ENCODE measurements around the gene C20orf96. TPM values are rescaled to one million over a fixed set of nuclear protein-coding genes. Genes with fewer than 3 reads are reported as not detected.
"Not testable (repeated sequence)": the region's sequence is repeated elsewhere in the genome, so short reads cannot be mapped to it uniquely, and the experiment has no call there.

Gene C20orf96
- total and polyA plus RNA-seq, 4 donors, result 0.70 to 2.6 (median 1.7) TPM

DNA sequence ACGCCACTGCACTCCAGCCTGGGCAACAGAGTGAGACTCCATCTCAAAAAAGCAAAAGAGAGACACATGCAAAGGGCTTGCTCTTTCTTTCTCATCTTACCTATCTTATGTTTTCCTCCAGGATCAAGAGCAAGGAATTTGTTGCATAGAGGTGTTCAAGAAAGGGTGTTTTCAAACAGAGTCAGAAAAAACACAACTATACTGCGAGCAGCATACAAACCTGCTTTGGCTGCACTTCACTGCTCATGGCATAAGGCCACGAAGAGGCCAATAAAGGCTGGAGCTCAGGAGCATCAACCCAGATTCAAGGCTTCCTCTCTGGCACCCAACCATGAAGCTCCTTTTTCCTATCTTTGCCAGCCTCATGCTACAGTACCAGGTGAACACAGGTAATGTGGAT, 63.6 kb downstream of the C20orf96 start, which contains the start of gene DEFB129:
Gene DEFB129, plus strand, starts transcription at position 301 of the 400 bp plus-strand sequence. Its CDS starts 31 bp downstream, at position 332.
- Histone ChIP-seq H3K9me3 (ENCODE audit: control insufficient read depth in 4 of 4, low read length in 3 of 4) (no peaks in the 10 kb centered on the region), H3K4me3 (ENCODE audit: low read depth in 1 of 3, low read length in 3 of 3) (no peak within 1 kb of the TSS), H3K36me3 (ENCODE audit: control insufficient read depth in 4 of 4, insufficient read depth in 3 of 4, low read depth in 1 of 4, low read length in 3 of 4) (no peaks in the 10 kb centered on the region), H3K4me1 (ENCODE audit: control insufficient read depth in 4 of 4, insufficient read depth in 4 of 4, low read length in 3 of 4) (no peaks in the 10 kb centered on the region), H3K9ac (ENCODE audit: low read depth in 1 of 2, low read length in 2 of 2) (no peak within 1 kb of the TSS), H3K27me3 (ENCODE audit: control insufficient read depth in 4 of 4, insufficient read depth in 4 of 4, low read length in 3 of 4) (peaks cover 0 to 3% (median 0%) of the 10 kb centered on the region in 4 donors), H3K27ac (ENCODE audit: low read depth in 1 of 2, low read length in 2 of 2) (no peak within 1 kb of the TSS)
- no peak for DNase-seq (ENCODE audit: low spot score)
- WGBS, result 85% methylated on average over 3 of the region's 3 CpGs
- TF ChIP-seq, protein P1, sequence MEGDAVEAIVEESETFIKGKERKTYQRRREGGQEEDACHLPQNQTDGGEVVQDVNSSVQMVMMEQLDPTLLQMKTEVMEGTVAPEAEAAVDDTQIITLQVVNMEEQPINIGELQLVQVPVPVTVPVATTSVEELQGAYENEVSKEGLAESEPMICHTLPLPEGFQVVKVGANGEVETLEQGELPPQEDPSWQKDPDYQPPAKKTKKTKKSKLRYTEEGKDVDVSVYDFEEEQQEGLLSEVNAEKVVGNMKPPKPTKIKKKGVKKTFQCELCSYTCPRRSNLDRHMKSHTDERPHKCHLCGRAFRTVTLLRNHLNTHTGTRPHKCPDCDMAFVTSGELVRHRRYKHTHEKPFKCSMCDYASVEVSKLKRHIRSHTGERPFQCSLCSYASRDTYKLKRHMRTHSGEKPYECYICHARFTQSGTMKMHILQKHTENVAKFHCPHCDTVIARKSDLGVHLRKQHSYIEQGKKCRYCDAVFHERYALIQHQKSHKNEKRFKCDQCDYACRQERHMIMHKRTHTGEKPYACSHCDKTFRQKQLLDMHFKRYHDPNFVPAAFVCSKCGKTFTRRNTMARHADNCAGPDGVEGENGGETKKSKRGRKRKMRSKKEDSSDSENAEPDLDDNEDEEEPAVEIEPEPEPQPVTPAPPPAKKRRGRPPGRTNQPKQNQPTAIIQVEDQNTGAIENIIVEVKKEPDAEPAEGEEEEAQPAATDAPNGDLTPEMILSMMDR (IDR thresholded peaks at IDR 0.05; ENCODE audit: low read depth, low read length, missing input control), result no peak
- TF ChIP-seq, protein P2, sequence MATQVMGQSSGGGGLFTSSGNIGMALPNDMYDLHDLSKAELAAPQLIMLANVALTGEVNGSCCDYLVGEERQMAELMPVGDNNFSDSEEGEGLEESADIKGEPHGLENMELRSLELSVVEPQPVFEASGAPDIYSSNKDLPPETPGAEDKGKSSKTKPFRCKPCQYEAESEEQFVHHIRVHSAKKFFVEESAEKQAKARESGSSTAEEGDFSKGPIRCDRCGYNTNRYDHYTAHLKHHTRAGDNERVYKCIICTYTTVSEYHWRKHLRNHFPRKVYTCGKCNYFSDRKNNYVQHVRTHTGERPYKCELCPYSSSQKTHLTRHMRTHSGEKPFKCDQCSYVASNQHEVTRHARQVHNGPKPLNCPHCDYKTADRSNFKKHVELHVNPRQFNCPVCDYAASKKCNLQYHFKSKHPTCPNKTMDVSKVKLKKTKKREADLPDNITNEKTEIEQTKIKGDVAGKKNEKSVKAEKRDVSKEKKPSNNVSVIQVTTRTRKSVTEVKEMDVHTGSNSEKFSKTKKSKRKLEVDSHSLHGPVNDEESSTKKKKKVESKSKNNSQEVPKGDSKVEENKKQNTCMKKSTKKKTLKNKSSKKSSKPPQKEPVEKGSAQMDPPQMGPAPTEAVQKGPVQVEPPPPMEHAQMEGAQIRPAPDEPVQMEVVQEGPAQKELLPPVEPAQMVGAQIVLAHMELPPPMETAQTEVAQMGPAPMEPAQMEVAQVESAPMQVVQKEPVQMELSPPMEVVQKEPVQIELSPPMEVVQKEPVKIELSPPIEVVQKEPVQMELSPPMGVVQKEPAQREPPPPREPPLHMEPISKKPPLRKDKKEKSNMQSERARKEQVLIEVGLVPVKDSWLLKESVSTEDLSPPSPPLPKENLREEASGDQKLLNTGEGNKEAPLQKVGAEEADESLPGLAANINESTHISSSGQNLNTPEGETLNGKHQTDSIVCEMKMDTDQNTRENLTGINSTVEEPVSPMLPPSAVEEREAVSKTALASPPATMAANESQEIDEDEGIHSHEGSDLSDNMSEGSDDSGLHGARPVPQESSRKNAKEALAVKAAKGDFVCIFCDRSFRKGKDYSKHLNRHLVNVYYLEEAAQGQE (IDR thresholded peaks at IDR 0.05), result no peak
- TF ChIP-seq, protein P3, sequence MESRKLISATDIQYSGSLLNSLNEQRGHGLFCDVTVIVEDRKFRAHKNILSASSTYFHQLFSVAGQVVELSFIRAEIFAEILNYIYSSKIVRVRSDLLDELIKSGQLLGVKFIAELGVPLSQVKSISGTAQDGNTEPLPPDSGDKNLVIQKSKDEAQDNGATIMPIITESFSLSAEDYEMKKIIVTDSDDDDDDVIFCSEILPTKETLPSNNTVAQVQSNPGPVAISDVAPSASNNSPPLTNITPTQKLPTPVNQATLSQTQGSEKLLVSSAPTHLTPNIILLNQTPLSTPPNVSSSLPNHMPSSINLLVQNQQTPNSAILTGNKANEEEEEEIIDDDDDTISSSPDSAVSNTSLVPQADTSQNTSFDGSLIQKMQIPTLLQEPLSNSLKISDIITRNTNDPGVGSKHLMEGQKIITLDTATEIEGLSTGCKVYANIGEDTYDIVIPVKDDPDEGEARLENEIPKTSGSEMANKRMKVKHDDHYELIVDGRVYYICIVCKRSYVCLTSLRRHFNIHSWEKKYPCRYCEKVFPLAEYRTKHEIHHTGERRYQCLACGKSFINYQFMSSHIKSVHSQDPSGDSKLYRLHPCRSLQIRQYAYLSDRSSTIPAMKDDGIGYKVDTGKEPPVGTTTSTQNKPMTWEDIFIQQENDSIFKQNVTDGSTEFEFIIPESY (IDR thresholded peaks at IDR 0.05), result no peak
- no peak for TF ChIP-seq RXRA (IDR thresholded peaks at IDR 0.05)

DNA sequence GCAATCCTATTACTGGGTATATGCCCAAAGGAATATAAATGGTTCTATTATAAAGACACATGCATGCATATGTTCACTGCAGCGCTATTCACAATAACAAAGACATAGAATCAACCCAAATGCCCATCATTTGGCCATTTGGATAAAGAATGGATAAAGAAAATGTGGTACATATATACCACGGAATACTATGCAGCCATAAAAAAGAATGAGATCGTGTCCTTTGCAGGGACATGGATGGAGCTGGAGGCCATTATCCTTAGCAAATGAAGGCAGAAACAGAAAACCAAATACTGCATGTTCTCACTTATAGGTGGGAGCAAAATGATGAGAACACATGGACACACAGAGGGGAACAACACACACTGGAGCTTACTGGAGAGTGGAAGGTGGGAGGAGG, 64.7 kb downstream of the C20orf96 start:
- H3K9ac ChIP-seq (ENCODE audit: low read depth in 1 of 2, low read length in 2 of 2); H3K4me1 ChIP-seq (ENCODE audit: control insufficient read depth in 4 of 4, insufficient read depth in 4 of 4, low read length in 3 of 4): not testable (repeated sequence)
- WGBS, result 81% methylated on average over 3 of the region's 3 CpGs

GRCh38 chr20:221258-221830, 69.2 kb downstream of the C20orf96 start:
- WGBS, result 54% methylated on average over 1 of the region's 1 CpG
- no peak for DNase-seq (ENCODE audit: low spot score)
- no peak for TF ChIP-seq FOXA1 (IDR thresholded peaks at IDR 0.05)
- TF ChIP-seq NR2F2 (IDR thresholded peaks at IDR 0.05), result no peak
- TF ChIP-seq YY1 (IDR thresholded peaks at IDR 0.05), result no peak
- TF ChIP-seq RAD21 (IDR thresholded peaks at IDR 0.05), result no peak
- TF ChIP-seq JUND (IDR thresholded peaks at IDR 0.05), result no peak
- TF ChIP-seq, protein P3 (IDR thresholded peaks at IDR 0.05), result no peak
- no peak for TF ChIP-seq GABPA (IDR thresholded peaks at IDR 0.05 in 1 of 2, conservative IDR thresholded peaks at IDR 0.05 in 1 of 2)
- TF ChIP-seq FOXA2 (IDR thresholded peaks at IDR 0.05), result no peak
- TF ChIP-seq TAF1 (conservative IDR thresholded peaks at IDR 0.05), result no peak
- no peak for TF ChIP-seq EGR1 (IDR thresholded peaks at IDR 0.05; ENCODE audit: low read depth in 2 of 2)
- TF ChIP-seq, protein P2 (IDR thresholded peaks at IDR 0.05), result no peak

More for the DNA sequence above, 64.7 kb downstream of the C20orf96 start:
- H3K27me3 ChIP-seq (ENCODE audit: control insufficient read depth in 4 of 4, insufficient read depth in 4 of 4, low read length in 3 of 4); H3K27ac ChIP-seq (ENCODE audit: low read depth in 1 of 2, low read length in 2 of 2); H3K36me3 ChIP-seq (ENCODE audit: control insufficient read depth in 4 of 4, insufficient read depth in 3 of 4, low read depth in 1 of 4, low read length in 3 of 4); H3K9me3 ChIP-seq (ENCODE audit: control insufficient read depth in 4 of 4, low read length in 3 of 4); DNase-seq (ENCODE audit: low spot score); H3K4me3 ChIP-seq (ENCODE audit: low read depth in 1 of 3, low read length in 3 of 3): not testable (repeated sequence)

More at GRCh38 chr20:221258-221830, 69.2 kb downstream of the C20orf96 start:
- Histone ChIP-seq H3K9ac (ENCODE audit: low read depth in 1 of 2, low read length in 2 of 2) (no peak overlapping the region), H3K27ac (ENCODE audit: low read depth in 1 of 2, low read length in 2 of 2) (no peak overlapping the region), H3K27me3 (ENCODE audit: control insufficient read depth in 4 of 4, insufficient read depth in 4 of 4, low read length in 3 of 4) (peaks cover 0 to 2% (median 0%) of the 10 kb centered on the region in 4 donors), H3K36me3 (ENCODE audit: control insufficient read depth in 4 of 4, insufficient read depth in 3 of 4, low read depth in 1 of 4, low read length in 3 of 4) (no peaks in the 10 kb centered on the region), H3K4me1 (ENCODE audit: control insufficient read depth in 4 of 4, insufficient read depth in 4 of 4, low read length in 3 of 4) (no peaks in the 10 kb centered on the region), H3K4me3 (ENCODE audit: low read depth in 1 of 3, low read length in 3 of 3) (no peak overlapping the region), H3K9me3 (ENCODE audit: control insufficient read depth in 4 of 4, low read length in 3 of 4) (no peaks in the 10 kb centered on the region)
